ENCODE measurements around the gene ADAM22.

ADAM22 gene

DNA sequence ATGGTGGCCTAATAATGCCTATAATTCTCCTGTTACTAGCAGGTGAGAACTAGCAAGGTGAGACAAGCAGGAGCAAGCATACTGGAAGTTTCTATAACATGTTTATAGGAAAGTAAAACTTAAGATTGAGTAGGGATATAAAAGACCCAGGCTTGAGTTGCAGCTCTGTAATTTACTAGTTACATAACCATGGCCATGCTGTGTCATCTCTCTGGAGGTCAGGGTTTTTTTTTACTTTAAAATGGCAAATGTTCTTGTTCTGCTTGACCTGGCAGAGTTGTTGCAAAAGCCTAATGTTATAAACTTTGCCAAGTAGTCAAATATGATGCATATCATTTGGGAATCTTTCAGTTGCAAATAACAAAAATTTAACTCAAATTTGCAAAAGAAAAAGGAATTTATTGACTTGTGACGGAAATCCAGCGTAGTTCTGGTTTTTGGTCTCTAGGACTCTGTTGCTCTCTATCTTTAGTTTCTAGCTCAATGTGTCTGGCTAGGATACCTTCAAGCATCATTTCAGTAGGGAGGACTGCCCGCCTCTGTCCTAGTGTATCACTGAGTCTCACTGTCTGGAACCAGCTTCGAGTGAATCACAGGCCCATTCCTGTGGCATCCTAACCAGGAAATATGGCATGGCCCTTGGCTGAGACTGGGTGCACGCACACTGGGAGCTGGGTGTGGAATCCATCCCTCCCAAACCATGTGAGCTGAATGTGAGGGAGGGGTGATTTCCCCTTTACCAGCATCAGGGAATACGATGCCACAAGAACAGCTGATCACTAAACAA, 67.9 kb downstream of the ADAM22 start:
- FAIRE-seq (peak; percentile 28), DNase-seq (ENCODE audit: insufficient read length, low spot score) (no peak)
- no peak for TF ChIP-seq POLR2A (IDR thresholded peaks at IDR 0.05; ENCODE audit: low read depth, low read length)
- no peak for TF ChIP-seq TAF1 (IDR thresholded peaks at IDR 0.05; ENCODE audit: low read depth, low read length)
- no peak for TF ChIP-seq SPI1 (IDR thresholded peaks at IDR 0.05; ENCODE audit: low read depth, low read length)

DNA sequence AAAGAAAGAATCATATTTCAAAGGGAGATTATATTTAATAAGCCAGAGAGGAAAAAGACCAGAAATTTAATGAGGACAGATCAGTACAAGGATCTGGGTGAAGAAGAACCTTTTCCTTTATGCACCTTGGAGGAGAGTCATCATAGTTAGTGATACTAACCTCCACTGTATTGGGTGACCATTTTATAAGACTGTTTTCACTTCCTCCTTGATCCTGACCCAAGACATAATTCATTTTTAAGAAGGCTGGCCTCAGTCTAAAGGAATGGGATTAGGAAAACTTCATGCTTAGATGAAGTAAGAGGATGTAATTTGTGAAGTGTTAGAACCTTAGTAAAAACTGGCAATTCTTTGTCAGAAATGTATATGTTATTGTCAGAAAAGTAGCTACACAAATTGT, 68.6 kb downstream of the ADAM22 start:
- peak; percentile 80 for TF ChIP-seq SPI1 (IDR thresholded peaks at IDR 0.05; ENCODE audit: low read depth, low read length)
- TF ChIP-seq PAX5 (IDR thresholded peaks at IDR 0.05; ENCODE audit: insufficient read depth, low read length, severe bottlenecking), result no peak
- DNase-seq (ENCODE audit: insufficient read length, low spot score) (no peak), FAIRE-seq (no peak)

- TF ChIP-seq TAF1 (IDR thresholded peaks at IDR 0.05; ENCODE audit: low read depth, low read length) (no peak), PAX5 (IDR thresholded peaks at IDR 0.05; ENCODE audit: insufficient read depth, low read length, severe bottlenecking) (no peak), POLR2AphosphoS5 (IDR thresholded peaks at IDR 0.05; ENCODE audit: low read depth, low read length) (no peak), POLR2A (IDR thresholded peaks at IDR 0.05; ENCODE audit: low read depth, low read length) (no peak), POU2F2 (IDR thresholded peaks at IDR 0.05; ENCODE audit: low read depth, low read length) (no peak), SPI1 (IDR thresholded peaks at IDR 0.05; ENCODE audit: low read depth, low read length) (no peak)
- no peak for FAIRE-seq
Observed at GRCh38 chr7:88003581-88003980, 69.5 kb downstream of the ADAM22 start.

GRCh38 chr7:88005191-88005590, 71.1 kb downstream of the ADAM22 start:
- FAIRE-seq, result peak; percentile 61
- no peak for TF ChIP-seq POU2F2 (IDR thresholded peaks at IDR 0.05; ENCODE audit: low read depth, low read length)
- no peak for TF ChIP-seq TAF1 (IDR thresholded peaks at IDR 0.05; ENCODE audit: low read depth, low read length)
- TF ChIP-seq POLR2AphosphoS5 (IDR thresholded peaks at IDR 0.05; ENCODE audit: low read depth, low read length), result no peak
- no peak for TF ChIP-seq PAX5 (IDR thresholded peaks at IDR 0.05; ENCODE audit: insufficient read depth, low read length, severe bottlenecking)
- TF ChIP-seq POLR2A (IDR thresholded peaks at IDR 0.05; ENCODE audit: low read depth, low read length), result no peak
- TF ChIP-seq SPI1 (IDR thresholded peaks at IDR 0.05; ENCODE audit: low read depth, low read length), result no peak
- no peak for DNase-seq (ENCODE audit: insufficient read length, low spot score)

More at GRCh38 chr7:88003581-88003980, 69.5 kb downstream of the ADAM22 start:
- no peak for DNase-seq (ENCODE audit: insufficient read length, low spot score)

DNA sequence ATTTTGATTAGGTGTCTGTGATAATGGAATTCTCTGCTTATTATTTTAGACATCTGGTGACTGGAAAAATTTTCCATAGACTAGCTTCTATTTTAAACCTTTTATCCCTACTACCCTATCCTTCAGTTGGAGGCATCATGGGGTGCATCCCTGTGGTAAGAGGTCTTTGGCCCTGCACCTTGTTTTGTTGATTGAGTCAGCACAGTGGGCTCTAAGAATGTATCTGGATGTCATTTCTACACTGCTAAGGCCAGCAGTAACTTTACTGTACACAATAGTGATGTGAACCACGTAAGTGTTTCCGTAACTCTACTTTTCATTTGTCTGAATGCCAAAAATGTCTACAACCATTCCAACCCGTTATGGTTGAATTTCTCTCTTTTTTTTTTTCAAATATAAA, 75.6 kb downstream of the ADAM22 start:
- FAIRE-seq (no peak), DNase-seq (ENCODE audit: insufficient read length, low spot score) (no peak)
- no peak for TF ChIP-seq POLR2AphosphoS5 (IDR thresholded peaks at IDR 0.05; ENCODE audit: low read depth, low read length)
- TF ChIP-seq POU2F2 (IDR thresholded peaks at IDR 0.05; ENCODE audit: low read depth, low read length), result no peak
- TF ChIP-seq TAF1 (IDR thresholded peaks at IDR 0.05; ENCODE audit: low read depth, low read length), result no peak
- no peak for TF ChIP-seq SPI1 (IDR thresholded peaks at IDR 0.05; ENCODE audit: low read depth, low read length)
- no peak for TF ChIP-seq PAX5 (IDR thresholded peaks at IDR 0.05; ENCODE audit: insufficient read depth, low read length, severe bottlenecking)
- TF ChIP-seq POLR2A (IDR thresholded peaks at IDR 0.05; ENCODE audit: low read depth, low read length), result no peak

DNA sequence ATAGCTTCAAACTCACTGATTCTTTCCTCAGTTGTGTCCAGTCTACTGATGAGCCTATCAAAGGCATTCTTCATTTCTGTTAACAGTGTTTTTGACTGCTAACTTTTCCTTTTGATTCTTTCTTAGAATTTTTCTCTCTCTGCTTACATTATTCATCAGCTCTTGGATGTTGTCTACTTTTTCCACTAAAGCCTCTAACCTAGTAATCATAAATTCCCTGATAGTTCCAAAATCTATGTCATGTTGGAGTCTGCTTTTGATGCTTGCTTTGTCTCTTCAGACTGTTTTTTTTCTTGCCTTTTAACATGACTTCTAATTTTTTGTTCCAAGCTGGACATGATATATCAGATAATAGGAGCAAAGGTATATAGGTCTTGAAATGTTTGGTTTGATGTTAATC, 78.0 kb downstream of the ADAM22 start:
- no peak for FAIRE-seq
- TF ChIP-seq PAX5 (IDR thresholded peaks at IDR 0.05; ENCODE audit: insufficient read depth, low read length, severe bottlenecking) (no peak), POU2F2 (IDR thresholded peaks at IDR 0.05; ENCODE audit: low read depth, low read length) (no peak), POLR2AphosphoS5 (IDR thresholded peaks at IDR 0.05; ENCODE audit: low read depth, low read length) (no peak), POLR2A (IDR thresholded peaks at IDR 0.05; ENCODE audit: low read depth, low read length) (no peak)

GRCh38 chr7:88013981-88014380, 79.9 kb downstream of the ADAM22 start:
- no peak for DNase-seq (ENCODE audit: insufficient read length, low spot score)
- no peak for TF ChIP-seq POLR2AphosphoS5 (IDR thresholded peaks at IDR 0.05; ENCODE audit: low read depth, low read length)
- no peak for TF ChIP-seq POLR2A (IDR thresholded peaks at IDR 0.05; ENCODE audit: low read depth, low read length)
- TF ChIP-seq SPI1 (IDR thresholded peaks at IDR 0.05; ENCODE audit: low read depth, low read length), result no peak
- TF ChIP-seq POU2F2 (IDR thresholded peaks at IDR 0.05; ENCODE audit: low read depth, low read length), result no peak
- no peak for TF ChIP-seq PAX5 (IDR thresholded peaks at IDR 0.05; ENCODE audit: insufficient read depth, low read length, severe bottlenecking)
- TF ChIP-seq TAF1 (IDR thresholded peaks at IDR 0.05; ENCODE audit: low read depth, low read length), result no peak
- FAIRE-seq, result no peak

More for the DNA sequence above, 78.0 kb downstream of the ADAM22 start:
- no peak for DNase-seq (ENCODE audit: insufficient read length, low spot score)

- no peak for FAIRE-seq
- TF ChIP-seq SPI1 (IDR thresholded peaks at IDR 0.05; ENCODE audit: low read depth, low read length) (no peak), POLR2A (IDR thresholded peaks at IDR 0.05; ENCODE audit: low read depth, low read length) (no peak)
Observed at GRCh38 chr7:88014581-88014980, 80.5 kb downstream of the ADAM22 start.

GRCh38 chr7:88015309-88015708, 81.3 kb downstream of the ADAM22 start:
- FAIRE-seq, result no peak
- TF ChIP-seq POLR2AphosphoS5 (IDR thresholded peaks at IDR 0.05; ENCODE audit: low read depth, low read length), result no peak
- TF ChIP-seq TAF1 (IDR thresholded peaks at IDR 0.05; ENCODE audit: low read depth, low read length), result no peak
- TF ChIP-seq SPI1 (IDR thresholded peaks at IDR 0.05; ENCODE audit: low read depth, low read length), result no peak
- TF ChIP-seq PAX5 (IDR thresholded peaks at IDR 0.05; ENCODE audit: insufficient read depth, low read length, severe bottlenecking), result no peak
- no peak for TF ChIP-seq POU2F2 (IDR thresholded peaks at IDR 0.05; ENCODE audit: low read depth, low read length)
- TF ChIP-seq POLR2A (IDR thresholded peaks at IDR 0.05; ENCODE audit: low read depth, low read length), result no peak

More at GRCh38 chr7:88014581-88014980, 80.5 kb downstream of the ADAM22 start:
- no peak for DNase-seq (ENCODE audit: insufficient read length, low spot score)

DNA sequence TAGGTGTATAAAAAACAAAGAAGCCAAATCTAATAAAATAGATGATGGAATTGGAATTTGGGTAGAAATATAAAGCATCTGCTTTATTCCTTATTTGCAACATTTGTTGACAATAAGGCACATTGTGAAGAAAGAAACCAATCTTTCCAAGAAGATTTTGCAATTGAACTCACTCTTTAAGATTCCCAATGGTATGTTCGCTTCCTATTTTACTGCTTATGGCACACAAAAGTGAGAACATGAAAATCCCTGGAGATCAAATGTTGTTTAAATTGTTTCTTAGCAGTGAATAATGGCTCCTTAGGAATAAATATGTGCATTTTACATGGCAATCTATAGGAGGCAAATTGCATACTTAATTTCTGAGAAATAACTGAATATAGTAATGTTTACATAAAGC, 84.5 kb downstream of the ADAM22 start:
- no peak for FAIRE-seq

More at GRCh38 chr7:88015309-88015708, 81.3 kb downstream of the ADAM22 start:
- no peak for DNase-seq (ENCODE audit: insufficient read length, low spot score)

More for the DNA sequence above, 84.5 kb downstream of the ADAM22 start:
- no peak for DNase-seq (ENCODE audit: insufficient read length, low spot score)
- TF ChIP-seq TAF1 (IDR thresholded peaks at IDR 0.05; ENCODE audit: low read depth, low read length), result no peak
- TF ChIP-seq POLR2AphosphoS5 (IDR thresholded peaks at IDR 0.05; ENCODE audit: low read depth, low read length), result no peak
- TF ChIP-seq POLR2A (IDR thresholded peaks at IDR 0.05; ENCODE audit: low read depth, low read length), result no peak
- TF ChIP-seq SPI1 (IDR thresholded peaks at IDR 0.05; ENCODE audit: low read depth, low read length), result no peak
- no peak for TF ChIP-seq POU2F2 (IDR thresholded peaks at IDR 0.05; ENCODE audit: low read depth, low read length)
- no peak for TF ChIP-seq PAX5 (IDR thresholded peaks at IDR 0.05; ENCODE audit: insufficient read depth, low read length, severe bottlenecking)

Measured in GM12891 (cell line).